Mesodermal cell (in vitro differentiated cells): Measurements from ENCODE around the gene SATB1.
A peak's percentile ranks its signal among the peaks of the same experiment; 100 is the strongest.

Experiments used
- H3K27ac ChIP-seq: 2 replicates; pipeline ENCODE4 v1.7.0; 2013; ENCODE audit warnings: mild to moderate bottlenecking, low read depth, low read length, moderate library complexity; ENCODE audit not compliant: severe bottlenecking
- H3K36me3 ChIP-seq: 2 replicates; pipeline ENCODE4 v1.7.1; 2013; ENCODE audit warnings: mild to moderate bottlenecking, low read length, moderate library complexity; ENCODE audit not compliant: control insufficient read depth, insufficient read depth
- H3K4me1 ChIP-seq: one replicate; pipeline ENCODE4 v1.7.1; 2013; ENCODE audit warnings: mild to moderate bottlenecking, low read length; ENCODE audit not compliant: insufficient read depth, control insufficient read depth, poor library complexity, severe bottlenecking
- H3K4me3 ChIP-seq: 2 replicates; pipeline ENCODE4 v1.7.0; 2013; ENCODE audit warnings: low read length, control low read depth, mild to moderate bottlenecking; ENCODE audit not compliant: insufficient read depth, poor library complexity, severe bottlenecking; ENCODE audit errors: extremely low read depth
- H3K9me3 ChIP-seq: 2 replicates; pipeline ENCODE4 v1.7.1; 2013; ENCODE audit warnings: mild to moderate bottlenecking, low read length, moderate library complexity; ENCODE audit not compliant: control insufficient read depth
- WGBS, 2 experiments: methylation state at CpG; one replicate each; pipeline ENCODE4 v1.1.5; 2013; ENCODE audit warnings: missing lambda C conversion rate in 2 of 2; ENCODE audit not compliant: insufficient coverage in 2 of 2; 5-methylcytosine and 5-hydroxymethylcytosine counted together

SATB1 gene

DNA sequence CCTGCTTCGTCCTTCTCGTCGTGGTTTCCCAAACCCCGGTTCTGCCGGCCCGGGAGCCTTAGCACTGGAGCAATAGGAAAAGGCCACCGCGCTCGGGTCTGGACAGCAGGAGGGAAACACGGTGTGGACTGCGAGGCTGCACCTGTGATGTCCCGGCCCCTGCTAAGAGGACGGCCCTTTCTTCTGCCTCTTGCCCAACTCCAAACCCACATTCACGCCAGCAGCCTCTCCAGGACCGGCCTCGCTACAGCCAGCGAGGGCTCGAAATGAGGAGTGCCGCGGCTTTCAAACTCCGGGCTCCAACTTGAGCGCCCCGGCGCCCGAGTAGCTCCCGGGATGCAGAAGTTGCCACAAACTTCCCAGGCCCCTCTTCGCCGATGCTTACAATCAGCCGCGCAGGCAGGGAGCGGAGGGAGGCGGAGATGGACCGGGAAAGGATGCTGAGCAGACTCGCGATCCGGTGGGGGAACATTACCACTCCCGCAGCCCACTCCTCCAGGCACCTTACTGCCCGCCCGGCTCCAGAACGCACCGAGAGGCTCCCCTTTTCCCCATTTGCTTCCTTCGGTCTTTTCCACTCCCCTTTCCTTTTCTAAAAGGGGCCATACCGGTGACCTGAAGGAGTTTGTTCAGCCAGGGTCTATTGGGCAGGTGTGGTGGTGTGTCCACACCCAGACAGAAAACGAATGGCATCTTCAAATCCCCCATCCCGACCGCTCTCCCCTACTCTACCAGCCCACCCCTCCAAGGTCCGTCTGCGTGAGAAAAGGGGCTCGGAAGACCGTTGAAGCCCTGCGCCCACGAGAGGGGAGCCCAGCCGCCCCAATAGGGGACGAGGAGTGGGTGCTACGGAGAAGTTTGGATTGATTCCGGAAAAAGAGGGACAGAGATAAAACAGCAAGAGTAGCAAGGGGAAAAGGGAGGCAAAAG lies 18.8 kb upstream of the SATB1 start:
- peak overlapping the region; percentile 45 for H3K4me3 ChIP-seq
- no peak overlapping the region for H3K27ac ChIP-seq
- H3K4me1 ChIP-seq = peaks cover 6% of the 10 kb centered on the region
- peaks cover under 1% of the 10 kb centered on the region for H3K9me3 ChIP-seq
- 1% methylated on average over 30 to 39 of the region's 56 CpGs for WGBS, 2 experiments
- no peaks in the 10 kb centered on the region for H3K36me3 ChIP-seq

DNA sequence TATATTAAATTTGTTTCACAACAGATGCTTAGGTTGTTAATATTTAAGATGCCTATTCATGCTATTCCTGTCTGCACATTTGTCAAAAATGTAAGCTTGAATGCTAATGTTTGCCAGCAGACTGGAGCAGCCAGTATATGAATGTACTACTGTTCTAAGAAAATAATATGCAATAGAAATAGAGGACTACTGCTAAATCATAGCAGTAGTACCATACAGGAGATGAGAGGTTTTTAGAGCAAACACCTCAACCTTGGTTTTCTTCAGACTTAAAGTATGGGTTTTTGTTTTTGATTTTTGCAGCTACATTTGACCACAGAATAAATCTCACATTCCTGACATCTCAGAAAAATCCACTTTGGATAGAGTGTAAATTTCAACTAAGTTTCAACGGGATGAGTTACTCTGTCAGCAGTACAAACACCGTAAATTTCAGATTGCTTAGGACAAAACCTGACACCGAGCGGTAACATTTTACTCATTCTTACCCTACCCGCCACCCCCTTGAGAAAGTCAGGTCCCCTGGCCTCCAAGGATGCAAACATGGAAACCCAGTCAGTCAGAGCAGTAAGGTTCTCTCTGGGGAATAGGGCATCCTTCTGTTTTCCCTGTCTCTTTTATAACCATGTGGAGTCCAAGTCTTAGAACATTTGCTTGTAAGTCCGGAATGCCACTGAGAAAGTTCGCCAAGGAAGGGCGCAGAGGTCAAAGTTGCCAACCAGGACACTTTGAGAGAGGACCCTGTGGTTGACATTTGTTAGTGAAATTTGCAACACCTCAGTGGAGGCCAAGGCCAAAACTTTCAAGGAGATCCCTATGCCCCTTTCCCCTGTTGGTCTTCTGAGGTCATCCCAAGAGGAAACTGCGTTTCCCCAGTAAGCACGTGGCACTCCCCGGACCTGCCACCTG lies 17.9 kb upstream of the SATB1 start:
- H3K4me3 ChIP-seq = peak overlapping the region; percentile 45
- 55 to 70% methylated on average over 7 to 11 of the region's 11 CpGs for WGBS, 2 experiments
- H3K4me1 ChIP-seq = peaks cover 6% of the 10 kb centered on the region
- no peaks in the 10 kb centered on the region for H3K9me3 ChIP-seq
- H3K27ac ChIP-seq = no peak overlapping the region
- no peaks in the 10 kb centered on the region for H3K36me3 ChIP-seq

DNA sequence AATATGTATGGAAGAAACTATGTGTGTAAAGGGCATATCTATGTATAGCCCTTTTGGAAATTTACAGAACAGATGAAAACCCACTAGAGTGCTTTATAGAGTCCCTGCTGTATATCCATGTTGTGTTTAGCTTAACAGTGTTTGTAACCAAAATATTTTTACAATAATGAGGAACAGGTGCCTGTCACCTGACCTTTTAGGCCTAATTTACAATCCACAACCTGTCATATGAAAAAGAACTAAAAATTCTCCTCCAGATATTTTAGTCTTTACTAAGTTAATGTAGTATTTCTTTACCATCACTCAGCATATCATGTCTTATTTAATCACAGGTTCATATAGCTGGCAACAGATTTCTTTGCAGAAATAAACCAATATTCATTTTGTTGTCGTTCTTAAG lies 16.4 kb upstream of the SATB1 start:
- Histone ChIP-seq H3K4me3 (no peak overlapping the region), H3K4me1 (peaks cover 6% of the 10 kb centered on the region), H3K9me3 (no peaks in the 10 kb centered on the region), H3K27ac (no peak overlapping the region), H3K36me3 (no peaks in the 10 kb centered on the region)
- WGBS, 2 experiments = no CpG with 5 or more reads among the region's 1 CpG

DNA sequence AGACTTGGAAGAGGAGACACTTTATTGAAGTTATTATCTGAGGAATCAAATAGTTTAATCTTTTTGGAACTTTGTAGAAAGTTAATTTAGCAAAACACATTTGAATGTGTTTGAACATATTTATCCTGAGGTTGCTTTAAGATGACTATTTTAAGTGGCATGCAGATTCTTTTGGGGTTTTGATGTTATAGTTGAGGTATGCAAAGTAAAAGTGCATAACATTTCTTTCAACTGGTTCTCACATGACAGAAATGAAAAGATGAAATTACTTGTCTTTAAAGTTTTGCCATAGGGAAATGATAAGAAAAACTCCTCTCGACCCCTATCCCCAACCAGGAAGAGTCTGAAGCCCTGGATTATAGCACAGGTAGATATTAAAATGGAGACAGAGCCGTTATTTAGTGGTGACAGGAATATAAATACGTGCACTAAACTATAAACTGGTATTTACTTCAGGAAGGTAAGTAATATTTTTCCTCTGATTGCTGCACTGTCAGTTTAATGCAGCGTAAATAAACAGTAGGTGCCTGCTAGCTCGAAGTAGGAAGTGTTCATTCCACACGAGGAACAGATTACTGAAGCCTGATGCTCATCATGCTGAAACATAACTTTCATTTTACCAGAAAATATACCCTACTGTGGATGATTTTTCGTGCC lies 15.1 kb upstream of the SATB1 start:
- no peak overlapping the region for H3K4me3 ChIP-seq
- 54 to 91% methylated on average over 3 to 6 of the region's 7 CpGs for WGBS, 2 experiments
- H3K4me1 ChIP-seq = no peaks in the 10 kb centered on the region
- no peaks in the 10 kb centered on the region for H3K9me3 ChIP-seq
- no peak overlapping the region for H3K27ac ChIP-seq
- H3K36me3 ChIP-seq = no peaks in the 10 kb centered on the region

DNA sequence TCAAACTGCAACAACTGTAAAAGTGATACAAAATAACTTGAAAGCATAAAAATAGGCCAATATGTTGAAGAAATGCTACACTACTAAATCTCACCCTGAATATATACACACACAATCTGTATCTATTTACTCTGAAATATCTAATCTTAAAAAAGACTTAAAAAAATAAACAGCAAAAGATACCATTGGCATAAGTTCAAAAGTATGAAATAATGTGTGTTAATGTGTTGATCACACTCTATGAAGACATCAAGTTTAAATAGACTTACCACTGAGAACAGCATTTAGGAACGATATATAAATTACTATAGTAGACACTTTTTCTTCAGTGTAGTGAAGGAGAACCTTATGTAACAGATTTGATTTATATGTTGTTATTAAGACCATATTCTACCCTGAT lies 14.1 kb upstream of the SATB1 start:
- Histone ChIP-seq H3K4me1 (no peaks in the 10 kb centered on the region), H3K4me3 (no peak overlapping the region), H3K9me3 (no peaks in the 10 kb centered on the region), H3K36me3 (no peaks in the 10 kb centered on the region), H3K27ac (no peak overlapping the region)
- WGBS, 2 experiments = no CpG with 5 or more reads among the region's 1 CpG

DNA sequence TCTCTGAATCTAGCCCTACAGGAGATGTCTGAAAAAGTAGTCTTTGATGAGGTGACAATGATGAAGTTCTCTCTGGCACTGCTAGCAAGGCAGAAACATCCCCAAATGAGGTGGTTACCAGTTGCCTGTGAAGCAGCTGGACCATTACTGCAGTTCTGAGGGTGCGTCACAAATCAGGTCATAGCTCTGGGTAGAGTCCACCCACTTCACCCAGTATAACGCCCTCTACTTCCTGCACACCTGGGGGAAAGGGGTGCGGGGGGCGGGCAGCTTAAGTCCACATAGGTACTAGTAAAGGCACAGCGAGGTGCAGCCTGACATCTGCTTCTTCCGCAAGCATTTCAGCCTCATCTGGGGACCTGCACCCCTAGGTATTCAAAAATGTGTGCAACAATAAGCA lies 13.4 kb upstream of the SATB1 start:
- Histone ChIP-seq H3K27ac (no peak overlapping the region), H3K4me1 (no peaks in the 10 kb centered on the region), H3K4me3 (no peak overlapping the region), H3K9me3 (no peaks in the 10 kb centered on the region), H3K36me3 (no peaks in the 10 kb centered on the region)
- WGBS, 2 experiments = 75 to 93% methylated on average over 1 to 2 of the region's 6 CpGs

DNA sequence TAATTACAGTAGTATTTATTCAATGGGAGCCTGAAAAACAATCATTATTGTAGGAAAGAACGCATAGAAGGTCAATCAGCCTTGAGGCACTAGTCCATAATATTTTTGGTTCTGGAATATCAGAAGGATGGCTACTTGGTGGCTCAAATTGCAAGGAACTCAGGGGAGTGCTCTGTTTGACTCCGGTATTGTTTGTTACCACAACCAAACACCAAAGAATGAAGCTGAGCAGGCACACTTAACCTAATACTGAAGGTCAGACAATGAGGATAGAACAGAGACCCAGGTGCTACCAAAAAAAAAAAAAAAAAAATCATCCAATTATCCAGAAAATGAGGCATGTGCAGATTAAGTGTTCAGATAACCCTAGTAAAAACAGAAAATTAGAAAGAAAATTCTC lies 11.1 kb upstream of the SATB1 start:
- H3K4me3 ChIP-seq = no peak overlapping the region
- H3K9me3 ChIP-seq = no peaks in the 10 kb centered on the region
- no peak overlapping the region for H3K27ac ChIP-seq
- 80% methylated on average over 1 of the region's 2 CpGs; no CpG with 5 or more reads in 1 of the 2 experiments for WGBS, 2 experiments
- H3K4me1 ChIP-seq = no peaks in the 10 kb centered on the region
- no peaks in the 10 kb centered on the region for H3K36me3 ChIP-seq

DNA sequence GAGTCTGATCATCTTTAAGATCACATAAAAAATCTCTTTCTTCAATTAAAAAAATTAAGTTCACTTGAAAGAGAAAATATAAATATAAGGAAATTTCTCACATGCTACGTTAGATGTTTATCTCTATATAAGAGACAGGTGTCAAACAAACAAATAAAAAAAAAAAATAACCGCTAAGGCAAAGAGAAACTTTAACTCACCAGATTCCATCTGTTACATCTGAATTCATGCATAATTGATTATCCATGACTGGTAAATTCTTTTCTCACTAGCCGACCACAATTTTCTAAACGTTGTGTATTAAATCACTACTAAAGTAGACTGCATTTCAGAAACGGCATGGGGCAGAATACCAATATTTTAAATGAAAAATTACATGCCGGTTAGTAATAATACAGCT lies 9.6 kb upstream of the SATB1 start:
- 88% methylated on average over 2 of the region's 6 CpGs; no CpG with 5 or more reads in 1 of the 2 experiments for WGBS, 2 experiments
- H3K4me3 ChIP-seq = no peak overlapping the region
- H3K36me3 ChIP-seq = no peaks in the 10 kb centered on the region
- H3K9me3 ChIP-seq = no peaks in the 10 kb centered on the region
- H3K4me1 ChIP-seq = no peaks in the 10 kb centered on the region
- no peak overlapping the region for H3K27ac ChIP-seq

DNA sequence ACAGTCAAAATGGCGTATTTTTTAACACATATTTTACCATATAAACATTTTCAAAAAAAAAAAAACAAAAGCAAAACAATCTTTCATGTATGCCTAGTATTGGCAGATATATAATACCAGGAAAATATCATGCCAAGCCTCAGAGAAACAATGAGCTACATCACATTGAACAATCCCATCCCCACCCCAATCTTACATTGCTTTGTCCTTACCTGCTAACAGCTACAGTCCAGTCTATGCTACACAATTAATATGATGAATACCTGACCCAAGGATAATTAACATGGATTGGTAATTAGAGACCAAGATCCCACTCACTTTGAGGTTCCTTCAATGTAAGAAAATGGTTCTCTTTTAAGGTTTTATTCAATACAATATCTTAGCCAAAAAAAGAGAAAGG lies 7.6 kb upstream of the SATB1 start:
- H3K36me3 ChIP-seq = no peaks in the 10 kb centered on the region
- WGBS, 2 experiments = 80% methylated on average over 1 of the region's 1 CpG; no CpG with 5 or more reads in 1 of the 2 experiments

DNA sequence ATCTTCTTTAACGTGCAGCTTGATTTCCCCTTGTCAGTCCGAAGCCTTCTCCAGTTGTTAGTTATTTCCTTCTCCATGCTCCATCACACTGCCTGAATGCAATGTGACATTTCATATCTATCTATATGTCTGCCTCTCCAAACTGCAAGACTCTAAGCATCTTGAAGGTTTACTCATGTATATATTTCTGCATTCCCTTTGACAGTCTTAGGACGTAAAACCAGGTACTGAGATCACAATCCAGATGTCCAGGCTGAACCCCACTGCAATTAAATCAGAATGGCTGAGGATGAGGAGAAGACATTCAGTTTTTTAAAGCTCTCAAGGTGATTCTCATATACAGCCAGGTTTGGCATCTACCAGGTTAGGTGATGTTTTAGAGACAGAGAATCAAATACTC lies 6.1 kb upstream of the SATB1 start:
- no peak overlapping the region for H3K4me3 ChIP-seq
- H3K9me3 ChIP-seq = no peaks in the 10 kb centered on the region
- no peak overlapping the region for H3K27ac ChIP-seq
- H3K36me3 ChIP-seq = no peaks in the 10 kb centered on the region
- WGBS, 2 experiments = 68 to 69% methylated on average over 2 to 3 of the region's 3 CpGs
- no peaks in the 10 kb centered on the region for H3K4me1 ChIP-seq

More for the DNA sequence above, 7.6 kb upstream of the SATB1 start:
- Histone ChIP-seq H3K4me1 (no peaks in the 10 kb centered on the region), H3K27ac (no peak overlapping the region), H3K9me3 (no peaks in the 10 kb centered on the region), H3K4me3 (no peak overlapping the region)
